ENCODE measurements around the gene FRK. TPM values are rescaled to one million over a fixed set of nuclear protein-coding genes. Genes with fewer than 3 reads are reported as not detected.

The FRK gene
- polyA plus RNA-seq, 1 donor (not counting 4 experiments of a cell fraction or from before 2014, with no cell fraction given) = 2.4 TPM

- Histone ChIP-seq H3K27ac (ENCODE audit: control insufficient read depth, insufficient read depth, low read length) (no peak overlapping the region), H3K79me2 (ENCODE audit: control insufficient read depth, insufficient read depth, low read length) (no peaks in the 10 kb centered on the region), H3K4me1 (ENCODE audit: control insufficient read depth, extremely low read depth, insufficient read depth, low read length) (no peaks in the 10 kb centered on the region), H3K4me2 (ENCODE audit: control insufficient read depth, extremely low read depth, insufficient read depth, low read depth, low read length) (no peak overlapping the region), H3K9me1 (ENCODE audit: control insufficient read depth, extremely low read depth, insufficient read depth, low read length) (no peaks in the 10 kb centered on the region), H2AFZ (ENCODE audit: control insufficient read depth, low read length) (no peak overlapping the region), H3K36me3 (ENCODE audit: control insufficient read depth in 2 of 2, extremely low read depth in 1 of 2, insufficient read depth in 2 of 2, low read length in 2 of 2) (peaks cover 0 to 2% of the 10 kb centered on the region in 2 experiments), H3K4me3 (ENCODE audit: control insufficient read depth in 2 of 3, extremely low read depth in 1 of 3, insufficient read depth in 2 of 3, low read depth in 1 of 3, low read length in 3 of 3) (no peak overlapping the region), H4K20me1 (ENCODE audit: control insufficient read depth, extremely low read depth, insufficient read depth, low read length) (no peaks in the 10 kb centered on the region), H3K9me3 (ENCODE audit: control insufficient read depth, low read depth, low read length) (no peaks in the 10 kb centered on the region), H3K9ac (ENCODE audit: control insufficient read depth, extremely low read depth, insufficient read depth, low read length) (no peak overlapping the region), H3K27me3 (ENCODE audit: control insufficient read depth, extremely low read depth, insufficient read depth, low read length) (no peaks in the 10 kb centered on the region)
- DNase-seq (ENCODE audit: low read depth, low spot score) (no peak), FAIRE-seq (no peak)
- no peak for TF ChIP-seq EZH2 (IDR thresholded peaks at IDR 0.05; ENCODE audit: low read length)
- dilution Hi-C loops (cut with MboI; ENCODE audit: extremely low pct_ligation_motif_present, low sequenced_read_pairs) = no loop called here
These were observed 106.0 kb downstream of the FRK start for GRCh38 chr6:115954740-115955139.

- H3K9me3 ChIP-seq (ENCODE audit: control insufficient read depth, low read depth, low read length) = no peaks in the 10 kb centered on the region
- H3K27ac ChIP-seq (ENCODE audit: control insufficient read depth, insufficient read depth, low read length) = no peak overlapping the region
- H3K9me1 ChIP-seq (ENCODE audit: control insufficient read depth, extremely low read depth, insufficient read depth, low read length) = no peaks in the 10 kb centered on the region
- FAIRE-seq (no peak), DNase-seq (ENCODE audit: low read depth, low spot score) (no peak)
- TF ChIP-seq CTCF (optimal IDR thresholded peaks at IDR 0.05 in 1 of 3, IDR thresholded peaks at IDR 0.05 in 1 of 3, conservative IDR thresholded peaks at IDR 0.05 in 1 of 3; ENCODE audit: extremely low read depth in 1 of 3, insufficient read depth in 2 of 3, low read length in 3 of 3) (no peak), EZH2 (IDR thresholded peaks at IDR 0.05; ENCODE audit: low read length) (no peak)
- no peaks in the 10 kb centered on the region for H3K79me2 ChIP-seq (ENCODE audit: control insufficient read depth, insufficient read depth, low read length)
- no peak overlapping the region for H3K4me3 ChIP-seq (ENCODE audit: control insufficient read depth in 2 of 3, extremely low read depth in 1 of 3, insufficient read depth in 2 of 3, low read depth in 1 of 3, low read length in 3 of 3)
- H4K20me1 ChIP-seq (ENCODE audit: control insufficient read depth, extremely low read depth, insufficient read depth, low read length) = no peaks in the 10 kb centered on the region
- H3K36me3 ChIP-seq (ENCODE audit: control insufficient read depth in 2 of 2, extremely low read depth in 1 of 2, insufficient read depth in 2 of 2, low read length in 2 of 2) = no peaks in the 10 kb centered on the region
- no peak overlapping the region for H2AFZ ChIP-seq (ENCODE audit: control insufficient read depth, low read length)
- no peaks in the 10 kb centered on the region for H3K27me3 ChIP-seq (ENCODE audit: control insufficient read depth, extremely low read depth, insufficient read depth, low read length)
- no peak overlapping the region for H3K9ac ChIP-seq (ENCODE audit: control insufficient read depth, extremely low read depth, insufficient read depth, low read length)
- no peak overlapping the region for H3K4me2 ChIP-seq (ENCODE audit: control insufficient read depth, extremely low read depth, insufficient read depth, low read depth, low read length)
- dilution Hi-C loops (cut with MboI; ENCODE audit: extremely low pct_ligation_motif_present, low sequenced_read_pairs) = no loop called here
- H3K4me1 ChIP-seq (ENCODE audit: control insufficient read depth, extremely low read depth, insufficient read depth, low read length) = no peaks in the 10 kb centered on the region
These were observed 111.9 kb downstream of the FRK start for GRCh38 chr6:115948751-115949150.

- Histone ChIP-seq H4K20me1 (ENCODE audit: control insufficient read depth, extremely low read depth, insufficient read depth, low read length) (no peaks in the 10 kb centered on the region), H3K27me3 (ENCODE audit: control insufficient read depth, extremely low read depth, insufficient read depth, low read length) (no peaks in the 10 kb centered on the region), H3K4me2 (ENCODE audit: control insufficient read depth, extremely low read depth, insufficient read depth, low read depth, low read length) (no peak overlapping the region), H3K9me3 (ENCODE audit: control insufficient read depth, low read depth, low read length) (no peaks in the 10 kb centered on the region), H3K9ac (ENCODE audit: control insufficient read depth, extremely low read depth, insufficient read depth, low read length) (no peak overlapping the region), H3K4me3 (ENCODE audit: control insufficient read depth in 2 of 3, extremely low read depth in 1 of 3, insufficient read depth in 2 of 3, low read depth in 1 of 3, low read length in 3 of 3) (no peak overlapping the region), H2AFZ (ENCODE audit: control insufficient read depth, low read length) (no peak overlapping the region), H3K27ac (ENCODE audit: control insufficient read depth, insufficient read depth, low read length) (no peak overlapping the region), H3K79me2 (ENCODE audit: control insufficient read depth, insufficient read depth, low read length) (no peaks in the 10 kb centered on the region), H3K9me1 (ENCODE audit: control insufficient read depth, extremely low read depth, insufficient read depth, low read length) (no peaks in the 10 kb centered on the region), H3K36me3 (ENCODE audit: control insufficient read depth in 2 of 2, extremely low read depth in 1 of 2, insufficient read depth in 2 of 2, low read length in 2 of 2) (no peaks in the 10 kb centered on the region), H3K4me1 (ENCODE audit: control insufficient read depth, extremely low read depth, insufficient read depth, low read length) (no peaks in the 10 kb centered on the region)
- FAIRE-seq (peak; percentile 32), DNase-seq (ENCODE audit: low read depth, low spot score) (no peak)
- dilution Hi-C loops (cut with MboI; ENCODE audit: extremely low pct_ligation_motif_present, low sequenced_read_pairs) = no loop called here
- no peak for TF ChIP-seq CTCF (optimal IDR thresholded peaks at IDR 0.05 in 1 of 3, IDR thresholded peaks at IDR 0.05 in 1 of 3, conservative IDR thresholded peaks at IDR 0.05 in 1 of 3; ENCODE audit: extremely low read depth in 1 of 3, insufficient read depth in 2 of 3, low read length in 3 of 3)
- no peak for TF ChIP-seq EZH2 (IDR thresholded peaks at IDR 0.05; ENCODE audit: low read length)
These were observed 112.6 kb downstream of the FRK start for GRCh38 chr6:115947966-115948541.

All from keratinocyte (primary cell).